ENCODE results near the gene MRPL3.

- no peak for TF ChIP-seq CTCF (conservative IDR thresholded peaks at IDR 0.05 in 1 of 2, IDR thresholded peaks at IDR 0.05 in 1 of 2; ENCODE audit: low read depth in 1 of 2, low read length in 2 of 2)
- TF ChIP-seq EZH2 (IDR thresholded peaks at IDR 0.05; ENCODE audit: low read length, missing control alignments), result no peak
Observed at GRCh38 chr3:131551761-131552160, 49.0 kb upstream of the MRPL3 start.

Measured in fibroblast of lung (primary cell).